Measurements from ENCODE around the gene LMBR1.
"Not testable (repeated sequence)": the region's sequence is repeated elsewhere in the genome, so short reads cannot be mapped to it uniquely, and the experiment has no call there.

The LMBR1 gene

GRCh38 chr7:156918635-156919034 lies 25.7 kb upstream of the LMBR1 start:
- Histone ChIP-seq H4K91ac (ENCODE audit: low read depth, low read length, poor library complexity) (no peak overlapping the region), H3K14ac (ENCODE audit: low read length) (no peak overlapping the region), H3K23ac (ENCODE audit: low read depth, low read length, poor library complexity) (no peak overlapping the region), H3K9me3 (replicated peaks in 1 of 2; ENCODE audit: control insufficient read depth in 2 of 2, insufficient read depth in 1 of 2, low read depth in 1 of 2, low read length in 2 of 2) (peaks cover 0 to 3% of the 10 kb centered on the region in 2 donors), H3K4me1 (ENCODE audit: control insufficient read depth in 2 of 2, insufficient read depth in 1 of 2, low read depth in 1 of 2, low read length in 2 of 2) (peaks cover 0 to 7% of the 10 kb centered on the region in 2 donors), H3K27ac (replicated peaks; ENCODE audit: low read length) (no peak overlapping the region), H2BK5ac (ENCODE audit: low read length) (no peak overlapping the region), H2BK12ac (ENCODE audit: low read length) (no peak overlapping the region), H3K4ac (ENCODE audit: low read length) (no peak overlapping the region), H3K4me2 (ENCODE audit: insufficient read depth, low read length, poor library complexity, severe bottlenecking) (no peak overlapping the region), H3K36me3 (replicated peaks in 1 of 2; ENCODE audit: control insufficient read depth in 2 of 2, insufficient read depth in 2 of 2, low read length in 2 of 2) (no peaks in the 10 kb centered on the region), H3K18ac (ENCODE audit: low read length) (no peak overlapping the region), H3K79me1 (ENCODE audit: low read depth, low read length) (no peaks in the 10 kb centered on the region), H3K9ac (ENCODE audit: low read depth, low read length, poor library complexity) (no peak overlapping the region), H2BK120ac (ENCODE audit: low read depth, low read length) (no peak overlapping the region), H4K8ac (ENCODE audit: low read depth, low read length) (no peak overlapping the region), H2BK15ac (ENCODE audit: low read length) (no peak overlapping the region), H3K27me3 (ENCODE audit: control insufficient read depth in 3 of 3, insufficient read depth in 3 of 3, low read depth in 1 of 3, low read length in 3 of 3) (no peaks in the 10 kb centered on the region), H2AFZ (ENCODE audit: low read length) (no peak overlapping the region), H3K4me3 (ENCODE audit: low read length in 2 of 2) (no peak overlapping the region), H2AK5ac (ENCODE audit: low read depth, low read length) (no peak overlapping the region)
- WGBS, 2 donors (ENCODE audit: extremely low coverage in 2 of 2, insufficient read length in 2 of 2, insufficient replicate concordance in 1 of 2) = no CpG with 5 or more reads among the region's 1 CpG
- DNase-seq (ENCODE audit: low spot score) = no peak

DNA sequence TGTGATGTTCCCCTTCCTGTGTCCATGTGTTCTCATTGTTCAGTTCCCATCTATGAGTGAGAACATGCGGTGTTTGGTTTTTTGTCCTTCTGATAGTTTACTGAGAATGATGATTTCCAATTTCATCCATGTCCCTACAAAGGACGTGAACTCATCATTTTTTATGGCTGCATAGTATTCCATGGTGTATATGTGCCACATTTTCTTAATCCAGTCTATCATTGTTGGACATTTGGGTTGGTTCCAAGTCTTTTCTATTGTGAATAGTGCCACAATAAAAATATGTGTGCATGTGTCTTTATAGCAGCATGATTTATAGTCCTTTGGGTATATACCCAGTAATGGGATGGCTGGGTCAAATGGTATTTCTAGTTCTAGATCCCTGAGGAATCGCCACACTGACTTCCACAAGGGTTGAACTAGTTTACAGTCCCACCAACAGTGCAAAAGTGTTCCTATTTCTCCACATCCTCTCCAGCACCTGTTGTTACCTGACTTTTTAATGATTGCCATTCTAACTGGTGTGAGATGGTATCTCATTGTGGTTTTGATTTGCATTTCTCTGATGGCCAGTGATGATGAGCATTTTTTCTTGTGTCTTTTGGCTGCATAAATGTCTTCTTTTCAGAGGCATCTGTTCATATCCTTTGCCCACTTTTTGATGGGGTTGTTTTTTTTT lies 16.7 kb upstream of the LMBR1 start:
- not testable (repeated sequence) for H3K4me1 ChIP-seq (ENCODE audit: control insufficient read depth in 2 of 2, insufficient read depth in 1 of 2, low read depth in 1 of 2, low read length in 2 of 2); H3K27ac ChIP-seq (replicated peaks; ENCODE audit: low read length); DNase-seq (ENCODE audit: low spot score); H3K18ac ChIP-seq (ENCODE audit: low read length); H2BK15ac ChIP-seq (ENCODE audit: low read length); H3K4me2 ChIP-seq (ENCODE audit: insufficient read depth, low read length, poor library complexity, severe bottlenecking); H2BK5ac ChIP-seq (ENCODE audit: low read length); H4K8ac ChIP-seq (ENCODE audit: low read depth, low read length); H3K4ac ChIP-seq (ENCODE audit: low read length); H3K9ac ChIP-seq (ENCODE audit: low read depth, low read length, poor library complexity); H3K23ac ChIP-seq (ENCODE audit: low read depth, low read length, poor library complexity); H2AFZ ChIP-seq (ENCODE audit: low read length); H2BK12ac ChIP-seq (ENCODE audit: low read length); H3K27me3 ChIP-seq (ENCODE audit: control insufficient read depth in 3 of 3, insufficient read depth in 3 of 3, low read depth in 1 of 3, low read length in 3 of 3); H3K9me3 ChIP-seq (replicated peaks in 1 of 2; ENCODE audit: control insufficient read depth in 2 of 2, insufficient read depth in 1 of 2, low read depth in 1 of 2, low read length in 2 of 2); H4K91ac ChIP-seq (ENCODE audit: low read depth, low read length, poor library complexity); H3K14ac ChIP-seq (ENCODE audit: low read length); H2AK5ac ChIP-seq (ENCODE audit: low read depth, low read length); H2BK120ac ChIP-seq (ENCODE audit: low read depth, low read length); H3K4me3 ChIP-seq (ENCODE audit: low read length in 2 of 2); H3K79me1 ChIP-seq (ENCODE audit: low read depth, low read length); H3K36me3 ChIP-seq (replicated peaks in 1 of 2; ENCODE audit: control insufficient read depth in 2 of 2, insufficient read depth in 2 of 2, low read length in 2 of 2)
- WGBS, 2 donors (ENCODE audit: extremely low coverage in 2 of 2, insufficient read length in 2 of 2, insufficient replicate concordance in 1 of 2) = no CpG with 5 or more reads among the region's 3 CpGs

GRCh38 chr7:156907656-156908055 lies 14.7 kb upstream of the LMBR1 start:
- H3K4me2 ChIP-seq (ENCODE audit: insufficient read depth, low read length, poor library complexity, severe bottlenecking) = no peak overlapping the region
- H3K27me3 ChIP-seq (ENCODE audit: control insufficient read depth in 3 of 3, insufficient read depth in 3 of 3, low read depth in 1 of 3, low read length in 3 of 3) = no peaks in the 10 kb centered on the region
- H3K9ac ChIP-seq (ENCODE audit: low read depth, low read length, poor library complexity) = no peak overlapping the region
- no peak overlapping the region for H3K4me3 ChIP-seq (ENCODE audit: low read length in 2 of 2)
- H2BK120ac ChIP-seq (ENCODE audit: low read depth, low read length) = no peak overlapping the region
- no peak overlapping the region for H3K14ac ChIP-seq (ENCODE audit: low read length)
- H2AK5ac ChIP-seq (ENCODE audit: low read depth, low read length) = no peak overlapping the region
- WGBS, 2 donors (ENCODE audit: extremely low coverage in 2 of 2, insufficient read length in 2 of 2, insufficient replicate concordance in 1 of 2) = no CpG with 5 or more reads among the region's 4 CpGs
- no peak overlapping the region for H4K91ac ChIP-seq (ENCODE audit: low read depth, low read length, poor library complexity)
- no peak for DNase-seq (ENCODE audit: low spot score)
- H3K23ac ChIP-seq (ENCODE audit: low read depth, low read length, poor library complexity) = no peak overlapping the region
- no peak overlapping the region for H3K27ac ChIP-seq (replicated peaks; ENCODE audit: low read length)
- H2BK5ac ChIP-seq (ENCODE audit: low read length) = no peak overlapping the region
- no peak overlapping the region for H4K8ac ChIP-seq (ENCODE audit: low read depth, low read length)
- H3K79me1 ChIP-seq (ENCODE audit: low read depth, low read length) = no peaks in the 10 kb centered on the region
- no peaks in the 10 kb centered on the region for H3K36me3 ChIP-seq (replicated peaks in 1 of 2; ENCODE audit: control insufficient read depth in 2 of 2, insufficient read depth in 2 of 2, low read length in 2 of 2)
- H3K18ac ChIP-seq (ENCODE audit: low read length) = no peak overlapping the region
- H3K4ac ChIP-seq (ENCODE audit: low read length) = no peak overlapping the region
- H2AFZ ChIP-seq (ENCODE audit: low read length) = no peak overlapping the region
- no peaks in the 10 kb centered on the region for H3K9me3 ChIP-seq (replicated peaks in 1 of 2; ENCODE audit: control insufficient read depth in 2 of 2, insufficient read depth in 1 of 2, low read depth in 1 of 2, low read length in 2 of 2)
- no peak overlapping the region for H2BK15ac ChIP-seq (ENCODE audit: low read length)
- no peaks in the 10 kb centered on the region for H3K4me1 ChIP-seq (ENCODE audit: control insufficient read depth in 2 of 2, insufficient read depth in 1 of 2, low read depth in 1 of 2, low read length in 2 of 2)
- H2BK12ac ChIP-seq (ENCODE audit: low read length) = no peak overlapping the region

DNA sequence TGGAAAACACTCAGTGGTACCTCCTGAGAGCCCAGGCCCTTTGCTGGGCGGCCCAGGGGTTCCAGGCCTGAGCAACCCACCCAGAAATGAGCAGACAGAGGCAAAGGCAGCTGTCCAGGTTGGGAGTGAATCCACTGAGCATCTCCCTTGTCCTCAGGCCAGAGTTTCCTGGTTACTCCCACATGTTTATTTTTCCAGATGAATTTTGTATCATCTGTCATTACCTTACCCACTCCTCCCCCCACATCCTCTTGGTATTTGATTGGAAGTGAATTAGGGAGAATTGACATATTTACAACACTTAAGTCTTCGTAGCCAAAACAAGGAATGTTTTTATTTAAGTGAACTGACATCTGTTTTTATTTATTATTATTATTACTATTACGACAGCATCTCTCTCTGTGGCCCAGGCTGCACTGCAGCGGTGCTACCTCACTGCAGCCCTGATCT lies 13.2 kb upstream of the LMBR1 start:
- Histone ChIP-seq H3K79me1 (ENCODE audit: low read depth, low read length) (no peaks in the 10 kb centered on the region), H3K27ac (replicated peaks; ENCODE audit: low read length) (no peak overlapping the region), H3K4ac (ENCODE audit: low read length) (no peak overlapping the region), H2BK120ac (ENCODE audit: low read depth, low read length) (no peak overlapping the region), H3K4me1 (ENCODE audit: control insufficient read depth in 2 of 2, insufficient read depth in 1 of 2, low read depth in 1 of 2, low read length in 2 of 2) (no peaks in the 10 kb centered on the region), H3K9ac (ENCODE audit: low read depth, low read length, poor library complexity) (no peak overlapping the region), H3K9me3 (replicated peaks in 1 of 2; ENCODE audit: control insufficient read depth in 2 of 2, insufficient read depth in 1 of 2, low read depth in 1 of 2, low read length in 2 of 2) (no peaks in the 10 kb centered on the region), H2AK5ac (ENCODE audit: low read depth, low read length) (no peak overlapping the region), H3K4me2 (ENCODE audit: insufficient read depth, low read length, poor library complexity, severe bottlenecking) (no peak overlapping the region), H3K23ac (ENCODE audit: low read depth, low read length, poor library complexity) (no peak overlapping the region), H2BK15ac (ENCODE audit: low read length) (no peak overlapping the region), H3K14ac (ENCODE audit: low read length) (no peak overlapping the region), H3K18ac (ENCODE audit: low read length) (no peak overlapping the region), H4K91ac (ENCODE audit: low read depth, low read length, poor library complexity) (no peak overlapping the region), H3K27me3 (ENCODE audit: control insufficient read depth in 3 of 3, insufficient read depth in 3 of 3, low read depth in 1 of 3, low read length in 3 of 3) (no peaks in the 10 kb centered on the region), H3K36me3 (replicated peaks in 1 of 2; ENCODE audit: control insufficient read depth in 2 of 2, insufficient read depth in 2 of 2, low read length in 2 of 2) (no peaks in the 10 kb centered on the region), H2BK12ac (ENCODE audit: low read length) (no peak overlapping the region), H4K8ac (ENCODE audit: low read depth, low read length) (no peak overlapping the region), H3K4me3 (ENCODE audit: low read length in 2 of 2) (no peak overlapping the region), H2AFZ (ENCODE audit: low read length) (no peak overlapping the region), H2BK5ac (ENCODE audit: low read length) (no peak overlapping the region)
- DNase-seq (ENCODE audit: low spot score) = no peak
- WGBS, 2 donors (ENCODE audit: extremely low coverage in 2 of 2, insufficient read length in 2 of 2, insufficient replicate concordance in 1 of 2) = no CpG with 5 or more reads among the region's 4 CpGs

All from neuronal stem cell (in vitro differentiated cells).